ENCODE results near the gene GAS6.
"Not testable (repeated sequence)": the region's sequence is repeated elsewhere in the genome, so short reads cannot be mapped to it uniquely, and the experiment has no call there.

GAS6 gene

DNA sequence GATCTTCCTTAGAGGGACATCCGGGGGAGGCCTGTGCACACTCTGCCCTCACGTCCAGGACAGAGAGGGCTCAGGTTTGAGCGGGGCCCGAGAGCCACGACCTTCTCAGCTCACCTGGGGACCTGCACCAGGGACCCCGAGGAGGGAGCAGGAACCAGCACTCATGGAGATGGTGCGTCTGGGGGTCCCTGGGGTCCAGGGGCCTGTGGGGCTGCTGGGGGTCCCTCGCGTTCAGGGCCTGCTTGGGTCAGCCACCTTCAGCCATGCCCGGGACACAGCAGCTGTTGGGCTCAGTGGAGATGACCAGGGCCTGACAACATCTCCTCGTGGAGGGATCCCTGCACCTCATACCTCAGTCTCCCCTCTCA, 57.8 kb downstream of the GAS6 start:
- no peak for DNase-seq (ENCODE audit: low spot score)

GRCh38 chr13:113805431-113806103, 58.3 kb downstream of the GAS6 start:
- DNase-seq (ENCODE audit: low spot score), result no peak

GRCh38 chr13:113804703-113805430, 59.0 kb downstream of the GAS6 start:
- DNase-seq (ENCODE audit: low spot score), result no peak

- DNase-seq (ENCODE audit: low spot score), result no peak
Measured at GRCh38 chr13:113804017-113804702, 59.7 kb downstream of the GAS6 start.

DNA sequence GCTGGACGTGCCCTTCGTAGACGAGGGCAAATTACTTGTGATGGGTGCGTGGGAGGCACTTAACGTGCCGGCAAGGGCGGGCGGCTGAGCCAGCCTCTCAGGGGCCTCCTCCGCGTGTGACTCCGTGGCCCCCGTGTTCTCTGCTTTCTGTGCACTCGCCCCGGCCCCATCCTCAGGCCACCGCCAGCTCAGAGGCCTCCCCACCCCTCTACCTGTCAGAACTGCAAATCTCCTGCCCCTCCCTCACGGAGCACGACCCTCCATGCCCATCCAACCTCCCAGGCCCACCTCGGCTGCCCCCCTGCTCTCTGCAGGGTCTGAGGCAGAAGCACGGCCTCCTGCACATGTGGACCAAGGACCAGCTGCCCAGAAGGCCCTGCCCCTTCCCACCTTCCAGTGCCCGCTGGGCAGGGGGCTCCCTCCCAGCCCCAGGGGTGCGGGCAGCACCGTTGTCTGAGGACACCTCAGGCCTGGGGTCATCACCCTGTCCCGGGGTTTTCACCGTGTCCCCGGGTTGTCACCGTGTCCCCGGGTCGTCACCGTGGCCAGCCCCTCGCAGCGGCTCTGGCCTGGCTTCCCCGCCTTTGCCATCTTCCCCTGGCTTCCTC, 60.4 kb downstream of the GAS6 start:
- no peak for DNase-seq (ENCODE audit: low spot score)

GRCh38 chr13:113802761-113803160, 61.1 kb downstream of the GAS6 start:
- no peak for DNase-seq (ENCODE audit: low spot score)

- no peak for DNase-seq (ENCODE audit: low spot score)
Measured at GRCh38 chr13:113802090-113802531, 61.8 kb downstream of the GAS6 start.

DNA sequence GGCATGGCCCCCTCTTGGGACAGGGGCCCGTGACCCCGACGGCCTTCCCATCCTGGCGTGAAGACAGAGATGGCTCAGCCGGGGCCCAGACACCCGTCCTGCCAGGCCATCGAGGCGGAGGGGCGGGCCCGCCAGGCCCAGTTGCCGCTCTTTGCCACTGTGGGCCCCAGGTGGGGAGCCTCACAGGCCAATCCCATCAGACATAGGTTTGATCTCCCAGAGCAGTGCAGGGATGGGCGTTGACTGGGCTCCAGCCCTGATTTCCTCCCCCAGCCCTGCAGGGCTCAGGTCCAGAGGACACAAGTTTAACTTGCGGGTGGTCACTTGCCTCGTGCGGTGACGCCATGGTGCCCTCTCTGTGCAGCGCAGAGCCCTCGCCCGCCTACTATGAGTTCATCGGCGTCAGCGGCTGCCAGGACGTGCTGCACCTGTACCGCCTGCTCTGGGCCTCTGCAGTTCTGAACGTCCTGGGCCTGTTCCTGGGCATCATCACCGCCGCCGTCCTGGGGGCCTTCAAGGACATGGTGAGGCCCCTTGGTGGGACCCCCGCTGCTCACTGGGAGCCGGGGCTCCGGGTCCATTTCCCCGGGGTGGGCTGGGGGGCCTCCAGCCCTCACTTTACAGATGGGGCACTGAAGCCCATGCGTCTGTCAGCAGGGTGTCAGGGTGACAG, 62.5 kb downstream of the GAS6 start:
- no peak for DNase-seq (ENCODE audit: low spot score)

- no peak for DNase-seq (ENCODE audit: low spot score)
Measured at GRCh38 chr13:113800576-113800926, 63.3 kb downstream of the GAS6 start.

- no peak for DNase-seq (ENCODE audit: low spot score)
Measured at GRCh38 chr13:113798200-113798811, 65.6 kb downstream of the GAS6 start.

DNA sequence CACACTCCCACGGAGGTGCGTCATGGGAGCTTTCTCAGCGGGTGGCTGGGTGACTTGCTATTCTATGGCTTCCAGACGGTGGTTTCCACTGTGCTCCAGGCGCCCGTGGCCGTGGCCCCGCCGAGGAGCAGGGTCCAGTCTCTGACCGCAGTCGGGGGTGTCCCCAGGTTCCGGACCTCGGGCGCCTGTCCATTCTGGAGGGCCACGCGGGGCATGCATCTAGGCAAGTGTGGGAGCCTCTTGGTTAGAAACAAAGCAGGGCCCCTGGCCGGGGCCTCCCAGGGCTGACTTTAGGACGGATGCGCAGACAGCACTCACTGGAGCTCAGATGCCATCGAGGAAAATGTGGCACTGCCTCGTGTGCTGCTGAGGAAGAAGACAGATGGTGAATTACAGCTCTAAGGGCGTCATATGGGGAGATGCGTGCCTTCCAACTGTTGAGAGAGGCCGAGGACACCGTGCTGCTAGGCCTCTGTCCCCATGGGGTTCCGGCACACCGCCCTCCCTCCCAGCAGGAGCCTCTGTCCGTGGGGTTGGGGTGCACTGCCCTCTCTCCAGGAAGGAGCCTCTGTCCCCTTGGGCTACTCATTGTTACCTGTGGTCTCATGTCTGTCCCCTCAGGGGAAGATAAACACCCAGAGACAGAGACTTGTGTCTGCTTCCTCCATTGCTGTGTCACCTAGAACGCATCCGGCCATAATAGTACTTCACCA, 66.8 kb downstream of the GAS6 start:
- DNase-seq (ENCODE audit: low spot score), result no peak

- DNase-seq (ENCODE audit: low spot score), result no peak
Measured at GRCh38 chr13:113796211-113796963, 67.5 kb downstream of the GAS6 start.

- DNase-seq (ENCODE audit: low spot score), result not testable (repeated sequence)
Measured at GRCh38 chr13:113795362-113795761, 68.5 kb downstream of the GAS6 start.

DNA sequence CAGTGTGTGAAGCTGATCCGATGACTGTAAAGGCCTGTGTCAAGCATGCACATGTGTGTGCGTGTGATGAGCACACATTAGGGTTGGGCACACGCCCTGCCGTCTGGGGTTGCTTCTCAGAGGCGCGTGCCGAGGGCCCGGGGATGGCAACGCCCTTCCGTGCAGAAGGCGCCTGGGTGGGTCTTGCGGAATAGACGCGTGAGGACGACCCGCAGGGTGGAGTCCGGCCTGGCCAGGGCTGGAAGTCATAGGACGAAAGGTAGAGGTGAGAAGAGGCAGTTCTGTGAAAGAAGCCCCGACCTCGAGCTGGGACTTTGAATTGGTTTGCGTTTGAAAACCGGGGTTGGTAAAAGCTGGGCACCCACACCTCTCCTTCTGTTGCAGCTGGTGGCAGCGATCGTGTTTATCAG, 69.1 kb downstream of the GAS6 start:
- DNase-seq (ENCODE audit: low spot score), result no peak

- no peak for DNase-seq (ENCODE audit: low spot score)
Measured at GRCh38 chr13:113794086-113794485, 69.8 kb downstream of the GAS6 start.

DNA sequence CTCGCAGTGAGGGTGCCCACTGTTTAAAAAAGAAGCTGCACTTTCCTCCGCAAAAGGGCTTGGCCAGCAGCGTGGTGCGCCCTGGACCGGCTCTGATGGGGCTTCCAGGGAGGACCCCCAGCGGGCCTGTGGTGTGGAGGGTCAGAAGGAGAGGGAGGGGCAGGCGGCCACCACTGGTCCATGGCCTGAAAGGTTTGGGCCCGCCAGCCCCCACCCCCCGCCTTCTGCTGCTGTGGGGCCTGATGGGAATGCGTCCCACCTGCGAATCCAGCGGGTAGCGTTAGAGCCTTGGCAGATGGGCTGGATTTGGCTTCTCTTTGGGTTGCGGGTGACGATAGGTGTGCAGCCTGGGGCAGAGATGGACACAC, 70.2 kb downstream of the GAS6 start:
- DNase-seq (ENCODE audit: low spot score), result no peak

GRCh38 chr13:113792886-113793717, 70.8 kb downstream of the GAS6 start:
- no peak for DNase-seq (ENCODE audit: low spot score)

- no peak for DNase-seq (ENCODE audit: low spot score)
Measured at GRCh38 chr13:113792236-113792770, 71.6 kb downstream of the GAS6 start.

DNA sequence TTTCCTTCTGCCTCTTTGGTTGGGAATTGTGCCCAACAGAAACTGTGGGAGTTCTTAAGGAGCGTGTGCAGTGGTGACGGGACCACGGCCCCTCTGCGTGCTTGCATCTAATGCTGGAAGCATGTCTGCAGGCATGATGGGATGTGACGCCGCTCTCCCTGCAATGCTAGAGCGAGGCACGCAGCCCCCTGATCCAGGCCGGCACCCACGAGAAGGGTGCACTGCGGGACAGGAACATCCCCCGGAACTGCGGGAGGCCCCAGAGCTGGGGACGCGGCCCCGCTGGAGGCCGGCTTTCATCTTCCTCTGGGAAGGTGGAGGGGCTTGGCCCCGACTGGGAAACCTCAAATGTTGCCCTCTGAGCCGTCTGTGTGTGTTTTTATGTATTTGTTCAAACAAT, 72.1 kb downstream of the GAS6 start:
- DNase-seq (ENCODE audit: low spot score), result no peak

All from activated CD4-positive, alpha-beta T cell treated with anti-CD3 and anti-CD28 coated beads, Interleukin-2, Interleukin-4, amounts not matched to agents 100 ng/mL and 50 ng/mL, durations not matched to agents 16 hours and 8 hours (primary cell).